DMS53 treated with DMSO at 0.1 percent for 48 hours (cell line): Measurements from ENCODE around the gene TGIF2.

Source experiments
- DNase-seq: peaks from one replicate; lab custom pipeline; 2025; ENCODE audit not compliant: unreplicated experiment; lab: John Stamatoyannopoulos, UW

TGIF2 gene

DNA sequence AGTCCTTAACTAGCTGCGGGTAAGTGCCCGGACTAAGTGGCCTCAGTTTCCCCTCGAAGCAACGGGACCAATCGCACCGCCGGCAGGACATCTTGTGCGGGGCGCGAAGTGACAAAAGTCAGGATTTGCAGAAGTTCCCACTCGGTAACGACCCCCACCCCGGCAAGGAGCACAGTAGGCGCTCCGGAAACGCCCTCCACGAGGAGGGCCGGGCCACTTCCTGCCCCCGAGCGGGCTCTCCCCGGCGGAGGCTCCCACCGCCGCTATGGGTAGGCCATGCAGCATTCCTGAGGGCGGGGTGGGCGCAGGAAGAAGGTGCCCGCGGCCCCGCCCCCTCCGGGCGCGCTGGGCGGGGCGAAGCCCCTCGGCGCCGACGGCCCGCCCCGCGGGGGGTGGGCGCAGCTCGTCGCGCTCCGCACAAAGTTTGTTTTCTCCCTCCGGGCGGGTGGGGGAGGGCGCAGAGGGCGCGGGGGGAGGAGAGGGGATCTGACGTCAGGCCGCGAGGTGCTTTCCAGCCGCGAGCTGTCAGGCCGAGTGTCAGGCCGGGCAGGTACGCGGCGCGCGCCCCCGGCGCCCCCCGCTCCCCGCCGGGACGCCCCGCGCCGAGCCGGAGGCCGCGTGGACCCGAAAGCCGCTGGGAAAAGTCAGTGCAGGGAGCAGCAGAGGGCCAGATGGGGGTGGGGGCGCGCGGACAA is at the start of gene TGIF2:
TGIF2 (plus strand) TSS at position 495 of the 695 bp plus-strand sequence. CDS start 5,178 bp downstream, outside the sequence.
- peak; percentile 68 for DNase-seq

DNA sequence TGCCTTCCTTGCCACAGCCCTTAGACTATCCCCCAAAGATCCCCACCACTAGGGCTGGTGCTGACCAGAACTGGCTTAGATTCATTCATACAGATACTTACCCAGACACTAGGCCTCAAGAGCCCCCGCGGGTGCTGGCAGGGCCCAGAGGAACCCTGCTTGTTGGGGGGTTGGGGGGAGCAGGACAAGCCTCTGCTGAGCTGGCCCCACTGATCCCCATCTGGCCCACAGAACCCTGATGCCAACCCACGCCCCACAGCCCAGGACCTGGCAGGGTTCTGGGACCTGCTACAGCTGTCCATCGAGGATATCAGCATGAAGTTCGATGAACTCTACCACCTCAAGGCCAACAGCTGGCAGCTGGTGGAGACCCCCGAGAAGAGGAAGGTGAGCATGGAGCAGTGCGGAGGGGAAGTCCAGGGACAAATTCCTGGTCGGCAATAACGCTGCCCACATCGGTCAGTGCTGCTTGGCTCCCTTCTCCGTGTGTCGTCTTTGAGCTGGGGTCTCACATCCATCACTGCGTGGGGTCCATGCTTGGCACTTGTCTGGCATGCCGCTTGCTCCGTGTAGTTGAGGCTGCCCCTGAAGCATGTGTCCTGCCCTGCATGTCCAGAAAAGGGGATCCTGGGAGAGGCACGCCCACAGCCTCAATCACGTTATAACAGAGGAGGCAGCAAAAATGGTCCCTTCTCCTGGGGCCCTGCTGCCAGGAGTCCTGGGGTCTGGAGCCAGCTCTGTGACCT is 47.6 kb upstream of the TGIF2 start:
- no peak for DNase-seq

- DNase-seq, result no peak
These were observed 46.8 kb upstream of the TGIF2 start for GRCh38 chr20:36526521-36527011.

- no peak for DNase-seq
These were observed 45.9 kb upstream of the TGIF2 start for GRCh38 chr20:36527331-36528125.

DNA sequence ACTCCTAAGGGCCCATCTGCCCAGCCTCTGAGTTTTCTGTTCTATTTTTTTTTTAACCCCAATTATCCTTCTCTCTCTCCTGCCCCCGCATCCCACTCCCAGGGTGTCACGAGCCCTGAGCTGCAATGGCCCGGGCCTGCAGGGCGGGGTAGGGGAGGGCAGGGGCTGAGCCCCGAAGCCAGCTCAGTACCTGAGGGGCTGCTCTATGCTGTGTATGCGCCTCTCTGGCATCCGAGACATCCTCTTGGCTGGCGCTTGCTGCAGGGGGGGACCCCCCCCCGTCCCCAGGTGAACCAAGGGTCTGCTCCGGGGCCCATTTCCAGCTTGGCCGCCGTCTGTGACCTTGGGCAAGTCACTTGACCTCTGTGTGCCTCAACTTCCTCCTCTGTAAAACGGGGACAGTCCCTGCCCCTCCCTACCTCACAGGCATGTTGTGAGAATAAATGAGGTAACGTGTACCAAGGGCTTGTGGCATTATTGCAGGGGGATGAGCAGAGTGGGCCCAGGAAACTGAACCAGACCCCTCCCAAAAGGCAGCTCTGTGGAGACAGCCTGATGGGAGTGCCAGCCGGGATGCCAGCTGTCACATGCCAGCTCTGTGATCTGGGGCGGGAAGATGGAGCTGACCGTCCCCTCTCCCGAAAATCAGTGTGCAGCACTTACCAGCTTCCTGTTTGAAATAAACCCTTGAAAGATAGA is 45.1 kb upstream of the TGIF2 start:
- DNase-seq, result no peak

DNA sequence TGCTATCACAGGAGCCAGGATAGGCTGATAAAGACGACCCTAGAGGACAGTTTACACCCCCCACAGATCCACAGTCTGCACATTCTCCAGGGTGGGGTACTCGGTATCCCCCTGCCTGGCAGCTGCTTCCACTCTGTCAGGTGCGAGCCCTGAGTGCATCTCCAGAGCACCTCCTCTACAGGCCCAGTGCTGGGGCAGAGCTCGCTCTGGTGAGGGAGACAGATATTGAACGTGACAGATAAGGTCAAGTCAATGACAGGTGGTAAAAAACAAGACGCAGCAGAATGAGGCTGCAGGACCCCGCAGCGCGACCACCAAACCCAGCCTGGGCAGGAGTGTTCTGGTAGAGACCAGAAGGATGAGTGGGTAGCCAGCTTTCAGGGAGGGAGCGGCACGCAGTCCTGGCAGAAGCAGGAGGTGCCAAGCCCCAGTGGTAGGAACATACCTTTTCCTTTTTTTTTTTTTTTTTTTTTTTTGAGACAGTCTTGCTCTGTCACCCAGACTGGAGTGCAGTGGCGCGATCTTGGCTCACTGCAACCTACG is 44.5 kb upstream of the TGIF2 start:
- DNase-seq, result no peak

DNA sequence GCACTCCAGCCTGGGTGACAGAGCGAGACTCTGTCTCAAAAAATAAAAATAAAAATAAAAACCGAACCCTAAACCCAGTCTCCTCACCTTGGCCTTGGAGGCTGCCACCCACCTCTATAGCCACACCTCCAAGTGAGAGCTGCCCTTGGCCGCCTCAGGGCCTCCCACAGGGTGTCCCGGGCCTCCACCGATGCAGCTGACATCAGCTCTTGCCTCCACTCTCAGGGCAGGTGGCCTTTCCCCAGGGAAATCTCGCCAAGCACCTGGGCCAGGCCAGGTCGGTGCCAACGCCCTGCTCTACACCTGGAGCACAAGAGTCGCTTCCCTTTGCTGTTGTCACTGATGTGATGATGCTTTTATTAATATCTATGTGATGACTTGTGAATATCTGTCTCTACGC is 41.0 kb upstream of the TGIF2 start:
- no peak for DNase-seq

DNA sequence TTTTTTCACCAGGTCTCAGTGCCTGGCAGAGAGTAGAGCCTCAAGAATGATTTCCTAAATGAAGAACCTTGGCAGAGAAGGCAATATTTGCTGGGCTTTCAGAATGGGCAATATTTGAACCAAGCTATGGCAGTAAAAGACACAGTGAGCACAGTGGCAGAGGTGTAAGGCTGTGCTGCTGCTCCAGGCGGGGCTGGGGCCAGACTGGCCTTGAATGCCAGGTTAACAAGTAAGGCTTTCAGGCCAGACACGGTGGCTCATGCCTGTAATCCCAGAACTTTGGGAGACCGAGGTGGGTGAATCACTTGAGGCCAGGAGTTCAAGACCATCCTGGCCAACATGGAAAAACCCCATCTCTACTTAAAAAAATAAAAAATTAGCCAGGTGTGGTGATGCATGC is 40.6 kb upstream of the TGIF2 start:
- no peak for DNase-seq

- DNase-seq, result no peak
These were observed 35.2 kb upstream of the TGIF2 start for GRCh38 chr20:36538026-36538722.

DNA sequence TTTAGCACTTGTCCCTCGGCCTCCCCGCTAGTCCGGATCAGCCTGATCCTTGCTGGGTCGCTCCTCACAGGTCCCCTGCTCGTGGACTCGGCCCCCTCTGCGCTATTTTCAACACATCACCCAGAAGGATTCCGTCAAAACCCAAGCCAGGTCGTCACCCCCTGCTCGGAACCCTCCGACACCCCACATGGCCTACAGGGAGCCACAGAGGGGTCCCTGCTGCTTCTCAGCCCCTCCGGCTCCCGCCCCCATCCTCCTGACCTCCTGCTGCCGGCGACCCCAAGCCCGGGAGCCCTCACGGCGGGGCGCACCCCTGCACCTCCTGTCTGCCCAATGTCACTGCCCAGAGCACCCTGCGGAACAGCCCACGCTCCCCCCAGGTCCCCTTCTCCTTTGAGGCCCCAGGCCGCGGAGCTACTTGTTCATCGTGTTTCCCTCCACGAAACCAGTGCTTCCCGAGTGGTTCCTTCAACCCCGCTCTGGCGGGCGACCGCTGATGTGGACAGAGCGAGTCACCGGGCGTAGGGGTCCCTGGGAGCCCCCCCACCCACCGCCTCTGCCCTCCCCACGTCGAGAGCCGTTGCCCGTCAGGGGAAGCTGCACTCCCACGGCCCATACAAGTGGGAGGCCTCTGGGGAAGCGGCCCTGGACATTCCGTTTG is 32.7 kb upstream of the TGIF2 start:
- DNase-seq, result no peak

DNA sequence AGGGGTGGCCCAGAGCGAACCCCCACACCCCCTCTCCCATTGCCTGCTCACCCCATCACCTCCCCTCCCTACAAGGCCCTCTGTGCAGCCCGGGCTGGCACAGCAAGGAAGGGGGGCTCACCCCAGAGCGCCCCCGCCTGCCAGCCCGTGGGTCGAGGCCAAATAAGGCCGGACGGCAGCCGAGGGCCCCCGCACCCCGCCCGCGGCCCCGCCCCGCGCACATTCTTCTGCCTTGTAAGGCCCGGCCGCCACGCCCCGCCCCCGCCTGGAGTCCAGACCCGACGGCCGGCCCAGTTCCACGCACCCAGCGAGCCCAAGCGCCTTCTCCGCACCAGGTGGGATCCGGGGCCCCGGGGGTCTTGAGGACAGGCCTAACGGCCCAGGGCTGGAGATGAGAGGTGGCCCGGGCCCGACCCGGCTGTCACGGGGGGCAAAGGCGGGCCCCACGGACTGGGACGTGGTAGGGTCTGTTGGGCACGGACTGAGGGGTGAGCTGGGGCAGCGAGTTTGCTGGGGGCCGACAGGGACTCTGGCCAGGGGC is 32.1 kb upstream of the TGIF2 start, which contains the start of gene MYL9:
MYL9 (plus strand) TSS at position 293 of the 541 bp plus-strand sequence. CDS start 3,366 bp downstream, outside the sequence.
- no peak for DNase-seq

GRCh38 chr20:36541768-36542488 is 31.5 kb upstream of the TGIF2 start:
- DNase-seq, result no peak

GRCh38 chr20:36542516-36543183 is 30.7 kb upstream of the TGIF2 start:
- no peak for DNase-seq

DNA sequence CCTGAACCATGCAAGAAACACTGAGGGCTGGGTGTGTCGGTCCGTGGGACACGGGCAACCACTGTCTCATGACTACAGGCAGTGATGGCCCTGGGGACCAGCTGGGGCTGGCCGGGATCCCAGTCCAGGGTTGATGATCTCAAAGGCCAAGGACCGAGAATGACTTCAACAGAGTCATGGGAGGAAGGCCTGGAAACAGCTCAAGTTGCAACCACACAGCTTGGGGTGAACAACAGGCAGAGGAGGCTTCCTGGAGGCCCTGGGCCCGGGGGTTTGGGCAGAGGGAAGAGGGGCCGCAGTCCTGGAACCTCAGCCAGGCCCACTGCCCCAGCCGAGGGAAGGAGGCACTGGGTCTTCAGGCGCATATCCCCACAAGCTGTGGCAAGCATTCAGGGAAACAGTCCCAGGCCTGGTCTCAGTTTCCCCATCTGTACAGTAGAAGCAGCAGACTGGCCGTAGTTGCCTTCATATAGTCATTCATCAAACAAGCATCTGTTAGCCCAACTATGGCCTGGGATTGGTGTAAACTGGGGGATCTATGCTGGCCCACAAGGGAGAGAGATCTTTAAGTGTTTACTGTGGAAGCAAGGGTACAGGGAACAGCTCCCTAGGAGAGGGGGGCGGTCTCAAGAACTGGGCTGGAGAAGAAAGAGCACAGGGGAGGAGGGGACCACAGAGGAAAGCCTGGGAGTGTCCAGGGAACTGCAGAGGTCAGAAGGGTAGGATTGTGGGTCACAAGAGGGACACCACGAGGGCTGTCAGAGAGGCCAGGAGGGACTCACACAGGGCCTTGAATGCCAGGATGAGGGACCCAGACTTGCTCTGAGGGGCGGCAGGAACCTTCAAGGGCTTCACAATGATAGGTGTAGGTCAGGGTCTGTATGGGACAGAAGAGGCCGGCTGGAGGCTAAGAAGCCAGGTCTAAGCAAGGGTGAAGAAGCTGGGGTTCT is 29.9 kb upstream of the TGIF2 start:
- no peak for DNase-seq

DNA sequence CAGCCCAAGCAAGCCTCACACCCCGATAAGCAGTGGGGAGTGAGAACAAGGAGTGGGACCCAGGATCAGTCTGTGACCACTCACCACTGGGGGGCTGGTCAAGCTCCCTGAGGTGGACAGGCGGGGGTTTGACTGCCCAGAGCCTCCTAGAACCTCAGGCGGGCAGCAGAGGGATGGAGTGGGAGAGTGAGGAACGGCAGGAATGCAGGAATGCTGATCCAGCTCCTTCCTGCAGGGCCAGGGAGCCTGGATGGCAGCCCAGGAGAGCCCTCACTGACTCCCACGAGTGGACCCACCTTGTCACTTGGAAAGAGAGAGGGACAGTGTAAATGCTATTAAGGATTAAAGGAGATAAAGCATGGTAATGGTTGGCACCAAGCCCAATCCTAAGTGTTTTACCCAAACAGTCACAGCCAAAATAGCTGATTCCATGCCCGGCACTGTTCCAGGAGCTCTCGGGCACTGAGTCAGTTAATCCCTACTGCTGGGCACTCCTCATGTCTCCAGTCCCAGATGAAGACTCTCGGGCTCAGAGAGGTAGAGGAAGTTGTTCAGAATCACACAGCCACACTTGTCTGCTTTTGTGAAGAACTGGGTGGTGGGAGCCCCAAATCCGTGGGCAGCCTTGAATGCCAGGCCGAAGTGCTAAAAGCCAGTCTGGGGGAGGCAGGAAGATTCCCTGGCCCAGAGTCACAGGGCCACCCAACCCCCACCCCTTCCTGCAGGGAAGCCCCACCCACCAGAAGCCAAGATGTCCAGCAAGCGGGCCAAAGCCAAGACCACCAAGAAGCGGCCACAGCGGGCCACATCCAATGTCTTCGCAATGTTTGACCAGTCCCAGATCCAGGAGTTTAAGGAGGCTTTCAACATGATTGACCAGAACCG is 29.0 kb upstream of the TGIF2 start:
- DNase-seq, result no peak
